SK-N-MC (cell line): ENCODE data around the gene SRRM4.

Experiments
- DNase-seq: peaks from one replicate; pipeline ENCODE4 v3.0.0-alpha.2; 2011; ENCODE audit warnings: low read depth, low spot score
- H3K27ac ChIP-seq: fragments of 200-600 bp; sonication (generic); 2 replicates; pipeline ENCODE4 v1.5.1; 2016; ENCODE audit warnings: mixed run types
- H3K36me3 ChIP-seq: fragments of 200-600 bp; sonication (generic); 2 replicates; pipeline ENCODE4 v1.6.1; 2017; ENCODE audit warnings: antibody characterized with exemption, low read length, mixed read lengths; ENCODE audit not compliant: insufficient read depth
- H3K4me3 ChIP-seq: fragments of 200-600 bp; sonication (generic); 2 replicates; pipeline ENCODE4 v1.5.1; 2016
- H3K9ac ChIP-seq: fragments of 200-600 bp; sonication (generic); 2 replicates; pipeline ENCODE4 v1.8.0; 2017; ENCODE audit warnings: mixed run types, mixed read lengths; ENCODE audit not compliant: insufficient read length
- H3K9me3 ChIP-seq: fragments of 200-600 bp; sonication (generic); 2 replicates; pipeline ENCODE4 v1.6.1; 2017; ENCODE audit warnings: low read depth, mild to moderate bottlenecking, antibody characterized with exemption, low read length, moderate library complexity, mixed read lengths
- EZH2 ChIP-seq: fragments of 200-600 bp; sonication (generic); IDR thresholded peaks from one replicate; pipeline ENCODE4 v1.6.1; 2017; ENCODE audit warnings: antibody characterized with exemption
- FOXP2 ChIP-seq: optimal IDR thresholded peaks from 2 replicates; pipeline ENCODE3; 2011; ENCODE audit warnings: mild to moderate bottlenecking, moderate library complexity; ENCODE audit not compliant: insufficient read depth; ENCODE audit errors: extremely low read length, control extremely low read depth
- POLR2AphosphoS5 ChIP-seq: IDR thresholded peaks from 2 replicates; pipeline ENCODE4 v1.6.1; 2012; ENCODE audit warnings: mild to moderate bottlenecking, low read depth, low read length, borderline replicate concordance

Gene SRRM4

DNA sequence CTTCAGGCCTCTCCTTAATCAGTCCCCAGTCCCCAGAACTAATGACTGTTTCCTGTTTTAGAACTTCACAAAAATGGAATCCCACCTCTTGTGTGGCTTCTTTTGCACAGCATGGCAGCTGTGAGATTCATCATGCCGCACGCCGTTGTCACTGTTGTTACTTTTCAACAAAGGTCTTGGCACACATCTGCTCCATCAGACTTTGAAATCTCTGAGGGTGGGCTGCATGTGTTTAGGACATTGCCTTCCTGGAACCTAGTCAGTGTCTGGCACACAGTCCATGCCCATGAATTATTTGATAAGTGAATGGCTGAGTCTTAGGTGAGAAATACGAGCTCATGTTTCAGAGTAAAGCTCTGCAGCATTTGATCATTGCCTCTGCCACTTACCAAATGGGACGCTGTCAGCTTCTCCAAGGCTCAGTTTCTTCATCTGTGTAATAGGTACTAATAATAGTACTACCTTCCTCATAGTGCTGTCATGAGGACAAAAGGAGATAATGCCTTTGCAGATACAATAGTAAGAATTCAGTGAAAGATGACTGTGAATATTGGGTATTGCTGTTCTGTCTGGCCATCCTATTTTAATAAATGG, 90.4 kb downstream of the SRRM4 start:
- Histone ChIP-seq H3K9me3 (no peaks in the 10 kb centered on the region), H3K9ac (no peak overlapping the region), H3K36me3 (no peaks in the 10 kb centered on the region), H3K4me3 (no peak overlapping the region), H3K27ac (no peak overlapping the region)
- DNase-seq, result no peak
- TF ChIP-seq EZH2 (no peak), FOXP2 (no peak), POLR2AphosphoS5 (no peak)

DNA sequence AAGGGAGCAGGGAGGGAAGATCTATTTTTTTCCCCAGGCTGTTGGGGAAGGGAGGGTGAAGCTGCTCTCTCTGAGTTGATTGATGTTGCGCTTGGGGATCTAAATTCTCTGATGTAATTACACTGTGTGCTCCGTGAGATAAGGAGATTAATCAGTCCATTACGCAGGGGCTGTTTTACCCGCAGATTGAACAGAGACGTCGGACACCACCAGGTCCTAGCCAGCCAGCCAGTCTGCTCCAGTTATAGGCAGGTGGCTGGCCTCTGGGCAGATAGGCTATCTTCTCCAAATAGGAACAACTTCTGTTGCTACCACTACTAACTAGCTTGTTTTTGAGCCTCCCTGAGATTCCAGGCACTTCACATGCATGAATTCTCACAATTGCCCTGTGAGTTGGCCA, 91.1 kb downstream of the SRRM4 start:
- H3K9ac ChIP-seq, result no peak overlapping the region
- TF ChIP-seq EZH2, result no peak
- TF ChIP-seq POLR2AphosphoS5, result no peak
- no peak for TF ChIP-seq FOXP2
- no peak overlapping the region for H3K27ac ChIP-seq
- no peak overlapping the region for H3K4me3 ChIP-seq
- no peak for DNase-seq
- H3K9me3 ChIP-seq, result no peaks in the 10 kb centered on the region
- no peaks in the 10 kb centered on the region for H3K36me3 ChIP-seq

DNA sequence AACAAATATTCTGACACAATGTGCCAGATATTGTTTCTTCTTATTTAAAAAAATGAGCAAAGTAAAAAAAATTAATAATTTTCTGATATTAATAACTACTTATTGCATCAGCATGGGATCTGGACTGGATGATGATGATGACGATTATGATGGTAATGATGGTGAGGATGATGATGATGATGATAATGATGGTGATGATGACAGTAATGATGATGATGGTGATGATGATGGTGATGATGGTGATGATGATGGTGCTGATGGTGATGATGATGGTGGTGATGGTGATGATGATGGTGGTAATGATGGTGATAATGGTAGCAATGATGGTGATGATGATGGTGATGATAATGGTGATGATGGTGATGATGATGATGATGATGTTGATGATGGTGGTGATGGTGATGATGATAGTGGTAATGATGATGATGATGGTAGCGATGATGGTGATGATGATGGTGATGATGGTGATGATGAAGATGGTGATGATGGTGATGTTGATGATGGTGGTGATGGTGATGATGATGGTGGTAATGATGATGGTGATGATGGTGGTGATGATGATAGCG, 94.0 kb downstream of the SRRM4 start:
- Histone ChIP-seq H3K4me3 (no peak overlapping the region), H3K36me3 (no peaks in the 10 kb centered on the region), H3K9ac (no peak overlapping the region), H3K27ac (no peak overlapping the region), H3K9me3 (no peaks in the 10 kb centered on the region)
- DNase-seq, result no peak
- no peak for TF ChIP-seq POLR2AphosphoS5
- no peak for TF ChIP-seq EZH2
- no peak for TF ChIP-seq FOXP2

DNA sequence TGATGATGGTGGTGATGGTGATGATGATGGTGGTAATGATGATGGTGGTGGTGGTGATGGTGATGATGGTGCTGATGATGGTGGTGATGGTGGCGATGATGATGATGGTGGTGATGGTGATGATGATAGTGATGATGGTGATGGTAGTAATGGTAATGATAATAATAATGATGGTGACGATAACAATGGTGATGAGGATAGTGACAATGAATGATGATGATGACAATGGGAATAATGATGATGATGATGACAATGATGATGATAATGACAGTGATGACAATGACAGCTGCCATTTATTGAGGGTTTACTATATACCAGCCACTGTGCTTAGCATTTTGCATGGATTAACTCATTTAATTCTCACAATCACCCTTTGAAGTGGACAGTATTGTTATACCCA, 94.6 kb downstream of the SRRM4 start:
- H3K9ac ChIP-seq, result no peak overlapping the region
- no peak for DNase-seq
- TF ChIP-seq EZH2 (no peak), FOXP2 (no peak), POLR2AphosphoS5 (no peak)
- no peaks in the 10 kb centered on the region for H3K9me3 ChIP-seq
- no peak overlapping the region for H3K27ac ChIP-seq
- H3K36me3 ChIP-seq, result no peaks in the 10 kb centered on the region
- no peak overlapping the region for H3K4me3 ChIP-seq

DNA sequence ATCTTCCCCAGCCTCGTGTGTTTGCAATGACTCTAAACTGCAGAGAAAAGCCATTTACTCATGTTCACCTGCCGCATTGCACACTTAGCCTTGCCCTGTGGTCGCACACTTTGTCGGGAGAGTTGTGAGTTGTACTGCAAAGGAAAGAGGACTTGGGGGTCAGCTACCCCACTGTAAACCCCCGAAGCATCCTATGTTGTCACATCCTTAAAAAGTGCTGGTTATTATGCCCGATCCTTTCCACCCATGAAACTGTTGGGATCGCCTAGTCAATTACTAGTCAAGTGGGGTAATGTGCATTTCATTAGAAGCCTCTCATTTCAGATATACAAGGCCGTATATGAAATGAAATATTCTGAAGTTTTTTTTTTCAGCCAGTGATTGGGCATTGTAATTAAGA, 98.2 kb downstream of the SRRM4 start:
- H3K9me3 ChIP-seq, result no peaks in the 10 kb centered on the region
- no peak overlapping the region for H3K9ac ChIP-seq
- no peaks in the 10 kb centered on the region for H3K36me3 ChIP-seq
- no peak overlapping the region for H3K4me3 ChIP-seq
- TF ChIP-seq POLR2AphosphoS5 (no peak), EZH2 (no peak), FOXP2 (no peak)
- DNase-seq, result no peak
- no peak overlapping the region for H3K27ac ChIP-seq

DNA sequence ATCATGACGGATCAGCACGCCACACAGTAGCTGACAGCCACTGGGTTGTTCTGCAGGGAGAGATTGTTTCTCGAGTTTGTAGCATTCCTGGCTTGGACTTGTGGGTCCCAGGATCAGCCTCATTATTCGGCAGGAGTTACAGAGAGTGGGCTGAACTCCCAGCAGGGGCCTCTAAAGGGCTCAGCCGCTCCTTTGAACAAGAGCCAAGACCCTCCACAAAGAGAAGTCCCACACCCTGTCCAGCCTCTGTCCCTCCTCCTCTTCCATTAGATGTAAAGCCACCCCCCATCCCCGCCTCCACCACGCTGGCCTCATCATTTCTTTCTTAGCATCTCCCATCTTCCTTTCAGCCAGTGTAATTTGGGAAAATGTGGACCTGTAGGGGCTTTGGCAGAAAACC, 100.7 kb downstream of the SRRM4 start:
- Histone ChIP-seq H3K4me3 (no peak overlapping the region), H3K9ac (no peak overlapping the region), H3K36me3 (no peaks in the 10 kb centered on the region), H3K27ac (no peak overlapping the region), H3K9me3 (no peaks in the 10 kb centered on the region)
- no peak for DNase-seq
- TF ChIP-seq FOXP2, result no peak
- TF ChIP-seq EZH2, result no peak
- no peak for TF ChIP-seq POLR2AphosphoS5

DNA sequence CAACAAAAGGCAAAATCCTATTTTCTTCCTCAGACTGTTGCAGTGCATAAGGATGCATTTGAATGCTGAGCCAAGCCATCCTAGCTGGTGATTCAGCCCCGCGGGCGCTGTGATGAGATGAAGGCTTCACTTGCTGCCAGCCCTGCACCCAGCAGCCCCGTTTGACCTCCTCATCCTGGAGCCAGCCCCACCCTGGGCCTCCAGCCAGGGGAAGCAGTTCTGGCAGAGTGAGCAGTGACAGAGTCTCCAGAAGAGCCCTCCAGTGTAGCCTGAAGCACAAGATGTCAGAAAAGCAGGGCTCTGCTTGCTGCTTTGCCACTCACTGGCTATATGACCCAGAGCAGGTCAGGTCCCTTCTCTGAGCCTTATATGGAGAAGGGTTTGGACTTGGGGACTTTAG, 101.2 kb downstream of the SRRM4 start:
- no peaks in the 10 kb centered on the region for H3K9me3 ChIP-seq
- no peak for DNase-seq
- no peaks in the 10 kb centered on the region for H3K36me3 ChIP-seq
- no peak overlapping the region for H3K27ac ChIP-seq
- H3K4me3 ChIP-seq, result no peak overlapping the region
- H3K9ac ChIP-seq, result no peak overlapping the region
- TF ChIP-seq EZH2 (no peak), FOXP2 (no peak), POLR2AphosphoS5 (no peak)

DNA sequence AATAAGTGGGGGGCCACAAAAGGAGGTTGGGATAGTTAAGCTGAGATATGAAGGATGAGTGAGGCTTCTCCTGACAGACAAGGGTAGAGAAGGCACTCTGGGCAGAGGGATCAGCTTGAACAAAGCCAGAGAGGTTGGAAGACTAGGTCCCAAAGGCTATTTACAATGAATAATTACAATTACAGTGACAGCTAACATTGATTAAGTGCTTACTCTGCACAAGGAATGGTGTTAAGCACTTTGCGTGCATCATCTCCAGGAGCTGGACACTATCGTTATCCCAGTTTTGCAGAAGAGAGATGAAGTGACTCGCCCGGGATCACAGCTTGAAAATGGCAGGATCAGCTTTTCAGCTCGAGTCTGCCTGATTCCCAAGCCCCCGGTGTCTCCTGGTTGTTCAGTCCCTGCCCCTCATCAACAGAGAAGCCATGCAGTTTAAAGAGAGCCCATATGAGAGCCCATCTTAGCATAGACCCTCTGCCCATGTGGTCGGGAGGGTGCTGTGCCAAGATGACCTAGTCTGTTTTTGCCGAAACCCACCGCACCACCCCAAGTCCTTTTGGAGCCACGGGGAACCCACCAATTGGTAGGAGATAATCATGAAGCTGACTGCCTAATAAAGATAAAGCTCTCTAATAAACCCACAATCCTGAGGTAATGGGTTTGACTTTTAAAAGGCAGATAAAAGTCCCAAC, 107.5 kb downstream of the SRRM4 start:
- Histone ChIP-seq H3K27ac (no peak overlapping the region), H3K9me3 (no peaks in the 10 kb centered on the region), H3K4me3 (no peak overlapping the region)

DNA sequence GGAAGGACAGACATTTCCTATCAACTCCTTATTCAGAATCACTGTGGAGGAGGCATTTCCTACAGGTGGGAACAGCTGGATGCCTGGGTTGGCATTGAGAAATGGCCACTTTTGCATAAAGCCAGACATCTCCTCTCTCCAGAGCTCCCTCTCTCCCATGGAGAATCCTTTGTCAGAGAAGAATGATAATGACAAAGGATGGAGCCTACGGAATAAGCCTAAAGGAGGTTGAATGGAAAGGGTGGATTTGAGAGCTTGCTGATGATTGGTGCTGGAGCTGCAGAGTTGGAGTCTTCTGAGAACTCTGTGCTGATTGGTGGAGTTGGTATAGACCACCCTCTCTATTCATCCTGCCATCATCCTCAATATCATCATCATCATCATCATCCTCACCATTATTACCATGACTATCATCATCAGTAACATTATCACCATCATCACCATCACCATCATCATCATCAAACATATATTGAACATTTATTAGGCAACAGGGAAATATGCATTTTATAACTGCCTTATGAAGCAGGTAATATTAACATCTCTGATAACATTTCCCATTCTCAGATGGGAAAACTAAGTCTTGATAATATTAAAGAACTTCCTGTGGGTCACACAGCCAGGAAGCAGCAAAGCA, 108.2 kb downstream of the SRRM4 start:
- no peaks in the 10 kb centered on the region for H3K9me3 ChIP-seq
- no peak for DNase-seq
- no peaks in the 10 kb centered on the region for H3K36me3 ChIP-seq
- H3K4me3 ChIP-seq, result no peak overlapping the region
- no peak overlapping the region for H3K9ac ChIP-seq
- H3K27ac ChIP-seq, result no peak overlapping the region
- no peak for TF ChIP-seq FOXP2
- TF ChIP-seq POLR2AphosphoS5, result no peak
- TF ChIP-seq EZH2, result no peak

More for the DNA sequence above, 107.5 kb downstream of the SRRM4 start:
- TF ChIP-seq FOXP2, result no peak
- no peak for TF ChIP-seq POLR2AphosphoS5
- no peak for TF ChIP-seq EZH2
- Histone ChIP-seq H3K9ac (no peak overlapping the region), H3K36me3 (no peaks in the 10 kb centered on the region)
- no peak for DNase-seq
